Type B pancreatic cell (in vitro differentiated cells): ENCODE measurements around the gene DTNB. TPM values are rescaled to one million over a fixed set of nuclear protein-coding genes. Genes with fewer than 3 reads are reported as not detected.

ENCODE experiments used
- DNase-seq: peaks from one replicate; pipeline ENCODE4 v3.0.0; 2021; ENCODE audit warnings: mixed read lengths; ENCODE audit not compliant: unreplicated experiment; ENCODE audit errors: extremely low spot score
- H3K27ac Mint-ChIP-seq: 2 replicates; pipeline ENCODE4 v1.8.0; 2021; ENCODE audit warnings: mild to moderate bottlenecking, mixed read lengths
- H3K27me3 Mint-ChIP-seq: 2 replicates; pipeline ENCODE4 v1.8.0; 2021; ENCODE audit warnings: mixed read lengths
- H3K36me3 Mint-ChIP-seq: 2 replicates; pipeline ENCODE4 v1.8.0; 2021; ENCODE audit warnings: mixed read lengths
- H3K4me1 Mint-ChIP-seq: one replicate; pipeline ENCODE4 v1.8.0; 2021; ENCODE audit warnings: mixed read lengths; ENCODE audit not compliant: unreplicated experiment
- H3K4me3 Mint-ChIP-seq: 2 replicates; pipeline ENCODE4 v1.8.0; 2021; ENCODE audit warnings: mild to moderate bottlenecking, mixed read lengths
- H3K9me3 Mint-ChIP-seq: 2 replicates; pipeline ENCODE4 v1.8.0; 2021; ENCODE audit warnings: mixed read lengths
- total RNA-seq: library from RNA; stranded (reverse); gene quantifications from 2 replicates; pipeline ENCODE4 v1.2.1, GENCODE V29; 2021; ENCODE audit warnings: low replicate concordance
- TF ChIP-seq, protein P1 (sequence below): fragments of 200-600 bp; sonication (generic); conservative IDR thresholded peaks from 2 replicates; pipeline ENCODE4 v1.5.0; 2021; ENCODE audit warnings: antibody characterized with exemption, mild to moderate bottlenecking

The DTNB gene
- total RNA-seq, 1 donor from 2014 or later = 28.6 TPM

DNA sequence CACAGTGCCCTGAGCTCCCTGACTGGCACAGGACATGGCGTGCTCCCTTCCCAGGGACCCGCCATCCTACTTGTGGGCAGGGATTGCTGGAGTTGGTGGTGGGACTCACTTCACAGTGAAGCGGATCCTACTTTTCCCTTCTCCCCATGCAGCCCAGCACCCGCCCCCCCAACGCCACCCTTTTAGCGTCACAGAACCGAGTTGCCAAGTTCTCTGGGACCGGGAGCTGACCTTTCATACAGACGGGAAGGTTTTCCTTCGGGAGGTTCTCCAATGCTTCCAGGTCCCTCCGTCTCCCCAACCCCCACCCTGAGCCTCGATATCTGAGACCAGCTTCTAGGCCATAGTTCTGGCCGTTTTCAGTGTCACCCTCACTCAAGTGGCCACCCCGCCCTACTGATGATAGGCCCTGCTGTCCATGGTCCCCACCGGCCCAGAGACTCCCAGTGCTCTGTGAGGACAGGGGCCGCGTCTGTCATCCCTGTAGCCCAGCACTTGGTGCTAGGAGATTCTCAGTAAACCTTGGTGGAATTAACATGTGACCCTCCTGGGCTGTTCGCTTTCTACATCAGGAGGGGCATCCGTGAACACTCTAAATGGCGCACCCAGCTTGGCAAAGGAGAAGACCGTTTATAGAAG lies 330.1 kb downstream of the DTNB start:
- Mint-ChIP-seq H3K4me3 (peak overlapping the region; percentile 66), H3K4me1 (peaks cover 19% of the 10 kb centered on the region), H3K27me3 (peaks cover 3% of the 10 kb centered on the region), H3K27ac (no peak overlapping the region), H3K36me3 (no peaks in the 10 kb centered on the region), H3K9me3 (no peaks in the 10 kb centered on the region)
- DNase-seq = no peak
- TF ChIP-seq, protein P1, sequence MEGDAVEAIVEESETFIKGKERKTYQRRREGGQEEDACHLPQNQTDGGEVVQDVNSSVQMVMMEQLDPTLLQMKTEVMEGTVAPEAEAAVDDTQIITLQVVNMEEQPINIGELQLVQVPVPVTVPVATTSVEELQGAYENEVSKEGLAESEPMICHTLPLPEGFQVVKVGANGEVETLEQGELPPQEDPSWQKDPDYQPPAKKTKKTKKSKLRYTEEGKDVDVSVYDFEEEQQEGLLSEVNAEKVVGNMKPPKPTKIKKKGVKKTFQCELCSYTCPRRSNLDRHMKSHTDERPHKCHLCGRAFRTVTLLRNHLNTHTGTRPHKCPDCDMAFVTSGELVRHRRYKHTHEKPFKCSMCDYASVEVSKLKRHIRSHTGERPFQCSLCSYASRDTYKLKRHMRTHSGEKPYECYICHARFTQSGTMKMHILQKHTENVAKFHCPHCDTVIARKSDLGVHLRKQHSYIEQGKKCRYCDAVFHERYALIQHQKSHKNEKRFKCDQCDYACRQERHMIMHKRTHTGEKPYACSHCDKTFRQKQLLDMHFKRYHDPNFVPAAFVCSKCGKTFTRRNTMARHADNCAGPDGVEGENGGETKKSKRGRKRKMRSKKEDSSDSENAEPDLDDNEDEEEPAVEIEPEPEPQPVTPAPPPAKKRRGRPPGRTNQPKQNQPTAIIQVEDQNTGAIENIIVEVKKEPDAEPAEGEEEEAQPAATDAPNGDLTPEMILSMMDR = no peak

GRCh38 chr2:25342372-25343186 lies 330.8 kb downstream of the DTNB start:
- no peaks in the 10 kb centered on the region for H3K36me3 Mint-ChIP-seq
- H3K4me1 Mint-ChIP-seq = peaks cover 18% of the 10 kb centered on the region
- H3K9me3 Mint-ChIP-seq = no peaks in the 10 kb centered on the region
- no peak overlapping the region for H3K27ac Mint-ChIP-seq
- DNase-seq = peak; percentile 93
- H3K4me3 Mint-ChIP-seq = peak overlapping the region; percentile 84
- TF ChIP-seq, protein P1 = peak; percentile 97
- H3K27me3 Mint-ChIP-seq = peaks cover 2% of the 10 kb centered on the region

- Mint-ChIP-seq H3K9me3 (no peaks in the 10 kb centered on the region), H3K4me3 (peak within 1 kb of the TSS; percentile 84), H3K27me3 (no peaks in the 10 kb centered on the region), H3K4me1 (peaks cover 19% of the 10 kb centered on the region), H3K36me3 (no peaks in the 10 kb centered on the region), H3K27ac (no peak within 1 kb of the TSS)
- no peak for DNase-seq
- TF ChIP-seq, protein P1 = no peak
Measured at GRCh38 chr2:25341753-25342371, 331.5 kb downstream of the DTNB start, which contains the start of gene DNMT3A. Gene DNMT3A (minus strand): TSS chr2:25341925. CDS start chr2:25313984, 27,941 bp downstream.

GRCh38 chr2:25341011-25341727 lies 332.2 kb downstream of the DTNB start:
- TF ChIP-seq, protein P1 = no peak
- H3K27me3 Mint-ChIP-seq = no peaks in the 10 kb centered on the region
- H3K27ac Mint-ChIP-seq = no peak overlapping the region
- H3K36me3 Mint-ChIP-seq = no peaks in the 10 kb centered on the region
- DNase-seq = no peak
- no peaks in the 10 kb centered on the region for H3K9me3 Mint-ChIP-seq
- peaks cover 26% of the 10 kb centered on the region for H3K4me1 Mint-ChIP-seq
- no peak overlapping the region for H3K4me3 Mint-ChIP-seq

DNA sequence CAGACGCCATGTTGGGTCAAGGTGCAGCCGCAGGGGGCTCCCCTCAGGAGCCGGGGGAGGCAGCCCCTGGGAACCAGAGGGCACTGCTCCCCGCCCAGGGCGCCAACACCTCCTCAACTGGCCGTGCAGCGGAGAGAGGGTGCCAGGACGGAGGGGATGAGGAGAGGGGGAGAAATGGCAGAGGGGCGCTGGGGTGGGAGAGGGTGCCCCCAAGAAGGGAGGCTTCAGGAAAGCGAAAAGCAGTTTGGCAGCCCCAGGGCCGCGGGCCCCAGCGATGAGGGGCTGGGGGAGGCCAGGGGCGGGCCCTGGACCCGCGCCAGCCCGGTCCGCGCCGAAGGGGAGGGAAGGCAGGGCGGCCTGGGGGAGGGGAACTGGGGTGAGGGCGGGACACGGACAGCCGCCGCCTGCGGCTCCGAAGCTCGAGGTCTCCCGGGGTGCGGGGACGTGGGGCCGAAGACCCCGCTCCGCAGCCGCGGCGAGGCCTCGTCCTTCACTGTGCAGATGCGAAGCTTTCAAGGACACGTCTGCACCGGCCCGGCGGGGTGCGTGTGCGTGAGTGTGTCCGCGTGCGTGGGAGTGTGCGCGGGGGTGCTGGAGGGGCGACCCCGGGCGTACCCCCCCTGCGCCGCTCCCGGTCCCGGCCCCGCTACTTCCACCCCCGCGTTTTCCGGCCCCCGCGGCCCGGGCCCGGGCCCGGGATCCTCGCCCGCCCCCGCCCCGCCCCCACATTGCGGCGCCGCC lies 333.0 kb downstream of the DTNB start:
- H3K27me3 Mint-ChIP-seq = no peaks in the 10 kb centered on the region
- TF ChIP-seq, protein P1 = no peak
- no peak for DNase-seq
- no peaks in the 10 kb centered on the region for H3K36me3 Mint-ChIP-seq
- peak overlapping the region; percentile 69 for H3K4me3 Mint-ChIP-seq
- peaks cover 27% of the 10 kb centered on the region for H3K4me1 Mint-ChIP-seq
- H3K9me3 Mint-ChIP-seq = no peaks in the 10 kb centered on the region
- H3K27ac Mint-ChIP-seq = no peak overlapping the region
